ENCODE results near the gene MEGF10.

MEGF10 gene

DNA sequence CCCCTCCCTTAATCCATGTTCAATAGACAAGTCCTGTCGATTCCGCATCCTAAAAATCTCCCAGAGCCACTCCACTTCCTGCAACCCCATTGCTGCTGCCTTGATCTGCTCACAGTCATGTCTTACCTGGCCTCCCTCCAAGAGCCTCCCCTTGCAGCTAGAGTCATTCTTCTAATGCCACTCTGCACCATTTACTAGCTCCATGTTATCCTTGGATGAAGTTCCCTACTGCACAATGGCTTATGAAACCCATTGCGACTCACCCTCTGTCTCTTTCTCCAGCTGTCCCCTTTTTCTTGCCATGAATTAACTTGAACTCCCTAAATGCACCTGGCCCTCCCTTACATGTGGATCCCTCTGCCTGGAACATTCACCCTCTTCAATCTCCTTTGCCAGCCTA lies 39.5 kb downstream of the MEGF10 start:
- DNase-seq, result no peak

DNA sequence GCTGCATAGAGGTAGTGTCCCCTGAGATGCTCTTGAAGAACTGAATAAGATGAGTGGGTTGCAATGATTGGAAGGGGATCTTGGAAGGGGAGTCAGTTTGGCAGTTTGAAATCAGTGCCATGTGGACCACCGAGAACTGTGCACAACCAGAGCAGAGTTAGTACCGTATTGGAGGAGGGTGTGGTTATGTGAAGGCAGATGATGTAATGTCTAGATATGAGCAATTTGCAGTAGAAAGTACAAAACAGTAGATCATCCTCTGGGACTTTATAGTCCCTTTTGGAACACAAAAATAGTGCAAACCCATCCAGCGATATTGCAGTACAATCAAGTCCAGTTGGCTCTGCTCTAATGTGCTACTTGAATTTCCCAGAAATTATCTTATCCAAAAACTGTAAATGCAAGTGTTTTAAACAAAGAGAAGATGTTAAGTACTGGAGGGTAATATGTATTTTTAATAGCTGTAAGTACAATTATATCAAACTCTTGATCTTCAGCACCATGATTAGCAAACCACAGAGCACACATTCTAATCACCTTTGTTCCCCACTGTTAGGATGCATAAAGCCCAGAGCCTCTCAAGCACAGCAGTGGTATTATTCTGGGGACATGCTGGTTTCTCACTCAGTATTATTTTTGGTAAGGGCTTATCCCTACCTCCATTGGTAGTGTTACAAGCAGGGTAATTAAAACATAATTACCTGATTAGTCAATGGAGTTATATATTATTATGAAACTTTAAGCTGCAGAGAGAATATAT lies 41.5 kb downstream of the MEGF10 start:
- DNase-seq, result no peak

DNA sequence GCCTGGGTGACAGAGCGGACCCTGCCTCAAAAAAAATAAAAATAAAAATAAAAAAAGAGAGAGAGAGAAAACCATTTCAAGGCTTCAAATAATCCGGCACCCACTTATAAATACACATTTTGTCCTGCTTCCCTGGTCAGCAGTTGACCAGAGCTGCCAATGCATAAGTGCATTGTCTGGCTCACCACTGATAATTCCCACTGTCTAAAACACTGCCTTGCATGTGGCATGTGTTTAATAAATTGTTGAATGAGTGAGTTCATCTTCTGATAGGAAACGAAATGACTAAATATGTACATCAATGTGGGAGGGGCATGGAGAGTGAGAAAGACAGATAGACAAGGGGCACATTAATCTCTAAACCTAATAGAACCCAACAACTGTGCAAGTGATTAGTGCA lies 42.9 kb downstream of the MEGF10 start:
- no peak for DNase-seq

DNA sequence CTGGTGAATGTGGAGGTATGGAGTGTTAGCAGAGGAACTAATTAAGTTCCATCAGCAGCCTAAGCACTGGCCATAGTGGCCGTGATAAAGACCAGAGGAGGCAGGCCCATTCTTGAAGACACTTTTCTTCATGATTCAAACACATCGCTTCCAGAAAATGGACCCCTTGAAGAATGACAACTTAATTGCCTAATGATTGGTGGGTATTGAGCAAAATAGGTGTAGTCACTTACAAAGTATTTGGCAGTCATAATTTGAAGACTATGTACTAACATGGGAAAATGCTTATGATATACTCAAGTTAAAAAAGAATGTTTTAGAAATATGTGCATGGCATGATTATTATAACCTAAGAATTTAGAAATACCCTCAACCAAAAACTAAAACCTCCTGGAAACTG lies 44.8 kb downstream of the MEGF10 start:
- no peak for DNase-seq

DNA sequence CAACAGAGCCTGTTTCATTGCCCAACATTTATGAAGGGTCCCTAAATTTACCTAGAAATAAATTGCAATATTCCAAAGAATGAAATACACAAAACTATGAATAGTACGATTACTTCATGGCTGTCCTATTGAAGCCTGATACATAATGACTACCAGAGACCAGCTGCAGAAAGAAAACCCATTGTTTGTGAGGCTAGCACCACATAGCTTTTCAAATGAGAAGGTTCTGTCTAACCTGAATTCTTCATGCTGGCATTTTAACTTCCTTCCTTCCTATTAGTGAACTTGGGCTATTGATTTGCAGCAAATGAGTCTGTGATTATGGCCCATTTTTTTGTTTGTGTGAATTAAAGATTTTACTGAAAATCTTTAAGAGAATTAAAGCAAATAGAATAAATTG lies 47.3 kb downstream of the MEGF10 start:
- no peak for DNase-seq

DNA sequence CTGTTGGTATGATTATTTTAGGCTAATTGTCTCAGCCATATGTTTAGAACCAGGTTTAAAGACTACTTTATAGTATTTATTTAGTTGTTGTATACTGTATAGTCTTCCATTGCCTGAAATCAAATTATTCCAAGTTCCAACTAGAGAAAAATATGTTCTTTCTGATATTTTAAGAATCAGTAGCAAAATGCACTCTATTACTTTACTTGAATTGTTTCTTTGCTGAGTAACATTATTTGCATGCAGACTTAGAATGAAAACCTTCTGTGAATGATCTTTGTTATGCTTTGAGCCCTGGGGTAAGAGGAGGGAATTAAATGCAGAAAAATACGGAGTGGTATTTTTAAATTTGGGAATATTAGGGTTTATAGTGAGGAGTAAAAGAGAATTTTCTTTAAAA lies 47.9 kb downstream of the MEGF10 start:
- no peak for DNase-seq

DNA sequence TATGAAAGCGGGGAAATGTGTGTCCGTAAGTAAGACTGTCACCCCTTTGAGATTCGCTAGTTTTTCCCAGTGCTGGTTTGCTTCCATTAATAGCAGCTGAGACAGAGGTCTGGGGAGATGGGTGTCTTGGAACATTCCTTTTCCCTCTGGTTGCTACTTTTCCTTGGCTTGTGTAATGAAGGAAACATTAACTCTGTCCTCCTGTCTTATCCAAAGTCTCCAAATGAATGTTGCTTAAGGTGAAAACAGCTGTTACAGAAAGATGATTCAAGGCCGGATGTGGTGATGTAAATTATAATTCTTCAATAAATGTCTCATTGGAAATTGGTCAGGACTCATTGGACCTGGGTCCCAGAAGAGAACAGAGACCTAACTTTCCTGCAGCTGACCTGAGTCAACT lies 50.0 kb downstream of the MEGF10 start:
- no peak for DNase-seq

DNA sequence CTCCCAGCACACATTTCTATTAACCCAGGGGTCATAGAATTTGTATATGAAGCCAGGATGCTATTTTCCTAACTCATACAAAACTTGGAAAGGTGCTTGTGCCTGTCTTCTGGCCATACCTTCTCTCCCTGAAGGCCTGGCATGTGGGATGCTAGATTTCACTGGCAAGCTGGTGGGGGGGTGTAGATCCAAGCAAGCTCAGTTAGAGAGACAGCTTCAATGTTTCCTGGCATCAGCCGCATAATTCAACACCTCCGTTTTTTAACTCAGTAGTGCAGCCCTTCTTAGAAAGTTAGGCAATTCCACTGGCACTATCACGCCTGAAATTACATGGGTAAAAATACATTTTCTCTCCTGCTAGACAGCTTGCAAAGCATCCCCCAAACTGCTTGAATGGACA lies 51.8 kb downstream of the MEGF10 start:
- DNase-seq, result no peak

DNA sequence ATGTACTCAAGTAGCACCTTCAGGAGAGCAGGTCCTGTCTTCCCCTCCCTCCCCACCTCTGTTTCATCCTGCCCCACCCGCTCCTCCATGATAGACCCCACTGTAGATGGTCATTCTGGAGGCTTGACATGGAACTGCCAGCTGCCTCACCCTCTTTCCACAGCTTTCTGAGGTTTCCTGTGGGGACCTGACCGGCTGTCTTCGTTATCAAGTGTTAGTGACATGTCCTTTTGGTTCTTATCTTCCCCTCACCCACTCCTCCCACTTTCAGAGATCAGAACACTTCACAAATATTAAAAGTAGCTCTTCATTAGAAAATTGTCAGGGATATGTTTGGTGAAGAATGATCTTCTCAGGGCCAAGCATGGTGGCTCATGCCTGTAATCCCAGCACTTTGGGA lies 52.7 kb downstream of the MEGF10 start:
- DNase-seq, result no peak

DNA sequence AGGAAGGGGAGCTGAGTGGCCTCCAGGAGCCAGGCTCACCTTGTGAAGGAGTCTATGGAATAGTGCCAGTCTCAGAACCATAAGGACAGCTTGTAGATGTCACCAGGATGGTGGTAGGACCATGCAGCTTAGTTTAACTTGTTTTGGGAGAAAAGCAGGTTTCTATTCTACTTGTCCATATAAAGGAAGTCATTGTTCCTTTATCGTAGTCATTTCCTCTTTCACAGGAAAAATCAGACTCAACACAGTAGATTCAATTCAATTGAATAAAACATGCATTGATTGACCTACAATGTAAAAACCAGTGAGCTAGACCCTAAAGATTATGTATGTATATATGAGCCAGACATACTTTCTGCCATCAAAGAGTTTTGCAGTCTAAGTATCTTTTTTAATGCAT lies 53.3 kb downstream of the MEGF10 start:
- no peak for DNase-seq

DNA sequence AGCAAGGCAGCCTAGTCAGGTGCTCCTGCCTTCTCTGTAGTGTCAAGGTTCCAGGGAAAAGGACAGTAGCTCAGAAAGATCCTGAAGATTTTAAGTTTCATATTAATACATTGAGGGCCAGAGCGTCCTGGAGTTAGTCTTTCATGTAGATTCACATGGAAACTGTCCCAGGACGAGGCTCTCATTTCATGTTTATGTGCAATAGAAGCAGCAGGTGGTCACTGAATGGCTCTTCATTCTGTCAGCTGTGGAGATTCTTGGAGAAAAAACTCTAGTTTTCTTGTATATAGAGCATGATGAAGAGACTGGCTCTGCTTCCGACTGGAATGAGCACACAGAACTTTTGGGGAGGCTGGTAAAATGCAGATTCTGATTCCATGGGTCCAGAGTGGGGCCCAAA lies 54.3 kb downstream of the MEGF10 start:
- no peak for DNase-seq

DNA sequence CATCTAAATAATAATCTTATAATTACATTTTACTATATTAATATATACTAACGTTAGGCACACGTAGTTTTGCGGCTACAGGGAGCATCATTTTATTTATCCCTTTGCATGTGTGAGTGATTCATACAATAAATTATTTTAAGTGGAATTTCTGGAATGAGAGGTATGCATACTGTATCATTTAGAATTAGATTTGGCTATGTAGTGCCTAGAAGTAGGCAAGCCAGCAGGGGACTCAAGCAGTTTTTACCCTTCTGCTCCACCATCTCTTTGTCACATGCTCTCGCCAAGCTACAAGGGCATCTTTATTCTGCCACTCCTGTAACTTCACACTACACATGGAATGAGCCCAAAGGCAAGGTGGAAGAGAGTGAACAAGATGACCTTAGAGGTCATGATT lies 60.8 kb downstream of the MEGF10 start:
- no peak for DNase-seq

DNA sequence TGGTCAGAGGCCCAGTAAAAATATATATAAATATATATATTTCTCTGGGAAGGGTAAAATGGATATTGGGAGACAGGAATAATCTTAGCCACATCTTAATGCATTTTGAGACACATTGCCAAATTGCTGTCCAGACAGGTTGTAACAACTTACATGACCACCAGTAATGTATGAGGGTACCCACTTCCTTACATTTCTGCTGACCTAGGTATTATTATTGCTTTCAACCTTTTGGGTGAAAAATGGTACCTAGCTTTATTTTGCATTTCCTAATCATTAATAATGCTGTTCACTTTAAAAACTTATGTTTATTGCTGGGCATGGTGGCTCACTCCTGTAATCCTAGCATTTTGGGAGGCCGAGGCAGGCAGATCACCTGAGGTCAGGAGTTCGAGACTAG lies 61.5 kb downstream of the MEGF10 start:
- DNase-seq, result no peak

DNA sequence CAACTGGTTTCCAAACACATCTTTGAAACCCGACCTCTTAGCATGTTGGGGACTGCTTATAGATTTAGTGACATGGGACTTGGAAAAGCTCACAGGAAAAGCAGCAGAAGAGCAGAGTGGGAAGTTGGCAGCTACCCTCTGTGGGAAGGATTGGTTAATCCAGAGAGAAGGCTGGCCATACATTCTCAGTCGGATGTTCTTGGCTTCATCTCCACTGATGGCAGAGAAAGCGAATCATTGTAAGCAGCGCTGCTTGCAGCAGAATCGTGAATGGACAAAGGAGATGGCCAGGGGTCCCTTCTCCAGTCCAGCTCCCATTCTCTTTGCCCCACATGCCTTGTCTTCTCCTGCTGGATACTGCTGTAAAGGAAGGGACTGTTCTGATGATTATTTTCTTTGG lies 62.7 kb downstream of the MEGF10 start:
- DNase-seq, result no peak

DNA sequence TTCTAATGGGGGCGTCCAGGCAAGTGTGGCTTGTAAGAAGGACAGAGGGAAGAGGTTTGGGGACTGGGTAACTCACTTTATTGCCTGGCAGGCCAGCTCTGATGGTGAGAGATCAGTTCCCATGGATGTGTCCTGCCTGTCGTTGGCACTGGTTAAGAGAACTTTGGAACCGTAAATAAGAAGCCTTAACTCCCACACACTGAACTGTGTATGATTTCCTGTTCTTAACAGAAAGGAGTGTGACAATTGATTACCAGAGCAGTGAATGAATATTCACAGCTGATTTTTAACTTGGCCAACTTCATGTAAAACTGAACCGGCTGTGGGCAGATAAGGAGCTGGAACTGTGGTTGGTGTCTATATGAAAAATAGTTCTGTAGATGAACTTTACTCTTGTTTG lies 63.2 kb downstream of the MEGF10 start:
- no peak for DNase-seq

DNA sequence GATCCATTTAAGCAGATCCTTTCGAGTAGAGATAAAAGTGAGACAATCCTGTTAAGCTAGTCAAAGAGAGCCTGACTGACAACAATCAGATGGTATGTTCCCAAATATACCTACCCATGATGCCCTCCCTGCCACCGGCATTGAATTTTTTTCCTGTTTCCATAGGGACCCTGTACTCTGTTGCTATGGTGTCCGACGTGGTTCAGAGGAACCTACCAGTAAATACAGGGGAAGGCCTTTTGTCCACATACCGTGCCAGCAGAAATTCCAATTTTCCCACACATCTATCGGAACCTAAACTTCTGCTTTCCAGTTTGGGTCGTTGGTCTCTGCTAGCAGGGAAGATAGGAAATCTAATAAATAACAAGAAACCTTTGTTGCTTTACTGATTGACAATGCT lies 64.7 kb downstream of the MEGF10 start:
- DNase-seq, result no peak

DNA sequence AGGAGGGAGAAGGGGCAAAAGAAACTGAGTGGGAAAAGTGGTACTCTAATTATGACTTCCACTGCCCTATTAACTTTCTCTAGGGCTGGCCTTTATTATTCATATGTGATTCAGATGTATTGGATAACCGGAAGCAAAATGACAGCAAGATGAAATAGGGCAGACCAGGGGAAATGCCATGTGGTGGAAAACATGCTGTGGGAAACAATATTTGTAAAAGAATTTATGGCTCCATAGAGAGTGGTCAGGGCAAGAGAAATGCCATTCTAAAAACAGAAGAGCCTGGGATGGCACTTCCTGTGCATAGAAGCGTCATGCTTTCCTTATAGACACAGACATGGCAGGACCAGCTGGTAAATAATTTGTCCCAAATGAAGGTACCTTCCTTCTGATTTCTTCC lies 67.7 kb downstream of the MEGF10 start:
- no peak for DNase-seq

DNA sequence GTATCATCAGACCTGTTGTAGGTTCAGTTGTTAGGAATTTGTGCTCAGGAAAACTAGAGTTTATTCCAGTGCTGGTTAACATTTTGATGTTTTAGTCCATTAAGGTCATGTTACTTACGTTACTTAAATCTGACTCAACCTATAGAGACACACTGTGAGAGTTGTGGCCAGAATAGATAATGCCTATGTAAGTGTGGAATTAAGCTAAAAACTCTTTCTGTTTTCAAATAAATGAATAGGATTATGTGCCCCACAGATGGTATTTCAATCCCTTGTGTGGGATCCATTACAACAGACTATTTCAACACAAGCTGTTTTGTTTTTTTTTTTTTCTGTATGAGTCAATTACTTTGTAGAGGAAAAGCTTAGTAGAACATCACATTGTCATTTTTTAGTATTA lies 68.1 kb downstream of the MEGF10 start:
- no peak for DNase-seq

DNA sequence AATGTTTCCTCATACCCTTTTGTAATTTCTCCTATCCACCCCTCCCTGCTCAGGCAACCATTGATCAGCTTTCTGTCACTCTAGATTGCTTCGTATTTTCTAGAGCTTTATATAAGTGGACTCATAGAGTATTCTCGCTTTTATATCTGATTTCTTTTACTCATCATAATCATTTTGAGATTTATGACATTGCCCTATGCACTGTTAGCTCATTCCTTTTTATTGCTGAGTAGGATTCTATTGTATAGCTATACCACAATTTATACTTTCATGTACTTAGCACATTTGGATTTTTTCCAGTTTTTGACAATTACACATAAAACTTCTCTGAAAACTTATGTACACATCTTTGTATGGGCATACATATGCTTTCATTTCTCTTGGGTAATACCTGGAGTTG lies 68.9 kb downstream of the MEGF10 start:
- no peak for DNase-seq

DNA sequence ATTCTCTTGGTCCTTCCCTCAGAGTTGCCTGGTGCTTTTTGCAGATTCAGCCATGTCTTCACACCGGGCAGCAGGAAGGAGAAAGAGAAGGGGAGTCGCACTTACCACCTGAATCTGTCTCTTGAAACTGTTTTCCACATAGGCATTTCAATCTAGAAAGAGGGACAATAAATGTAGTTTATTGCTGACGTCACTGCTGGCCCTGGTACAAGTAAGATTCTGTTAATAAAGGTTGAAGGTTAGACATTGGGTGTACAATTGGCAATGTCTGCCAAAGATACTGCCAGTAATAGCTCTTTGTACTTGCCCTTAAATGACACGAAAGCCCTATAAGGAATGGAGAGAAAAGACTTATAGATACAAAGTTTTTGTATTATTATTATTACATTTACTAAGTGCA lies 72.8 kb downstream of the MEGF10 start:
- no peak for DNase-seq

DNA sequence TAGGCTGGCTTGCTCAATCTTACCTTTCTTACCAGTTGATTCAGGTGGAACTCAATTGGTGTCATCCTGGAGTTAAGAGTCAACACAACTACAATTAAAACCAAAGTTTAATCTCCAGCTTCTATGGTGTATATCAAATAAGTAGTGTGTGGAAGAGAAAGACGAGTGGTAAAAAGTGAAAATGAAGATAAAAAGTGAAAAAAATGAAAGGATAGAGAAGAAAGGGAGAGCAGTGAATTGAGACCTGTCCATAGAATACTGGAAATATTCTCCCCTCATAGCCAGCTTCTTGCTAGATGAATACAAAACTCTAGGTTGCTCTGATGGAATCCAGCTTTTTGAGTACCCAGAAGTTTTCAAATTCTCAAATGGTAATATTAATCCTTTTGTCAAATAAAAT lies 76.4 kb downstream of the MEGF10 start:
- no peak for DNase-seq

DNA sequence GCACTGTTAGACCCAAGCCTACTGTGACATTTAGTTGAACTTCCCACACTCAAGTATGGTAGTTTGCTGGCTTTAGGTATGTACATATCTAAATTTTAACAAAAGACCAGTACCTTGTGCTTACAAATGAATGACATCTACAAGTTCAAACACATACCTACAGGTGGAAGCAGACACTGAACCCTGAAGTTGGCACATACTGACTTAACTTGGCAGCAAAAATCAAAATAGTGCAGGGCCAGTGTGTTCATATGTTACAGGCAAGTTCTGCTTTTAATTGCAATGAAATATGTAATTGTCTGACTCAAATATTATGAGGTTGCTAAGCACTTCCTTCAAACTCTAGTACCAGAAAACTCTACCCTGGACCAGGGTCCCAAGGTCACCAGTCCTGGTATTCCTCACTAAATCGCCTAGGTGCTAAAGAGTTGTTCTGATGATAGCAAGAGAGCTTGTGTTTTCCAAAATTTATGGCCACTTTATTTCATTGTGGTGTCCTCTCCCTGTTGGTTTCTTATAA lies 77.4 kb downstream of the MEGF10 start:
- DNase-seq, result no peak

DNA sequence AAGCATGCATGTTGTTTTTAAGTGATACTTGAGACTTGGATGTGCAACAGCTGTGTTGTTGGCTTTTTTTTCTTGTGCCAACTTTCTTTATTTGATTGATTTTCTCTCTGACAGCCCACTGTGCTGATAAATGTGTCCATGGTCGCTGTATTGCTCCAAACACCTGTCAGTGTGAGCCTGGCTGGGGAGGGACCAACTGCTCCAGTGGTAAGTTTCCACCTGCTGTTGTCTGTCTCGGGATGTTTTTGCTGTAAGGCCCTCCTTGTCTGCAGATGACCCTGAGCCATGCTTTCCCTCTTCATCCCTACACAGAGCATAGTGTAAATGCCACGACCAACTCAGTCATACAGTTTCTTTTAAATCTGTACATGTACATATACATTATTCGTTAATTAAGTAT lies 79.2 kb downstream of the MEGF10 start:
- DNase-seq, result no peak

DNA sequence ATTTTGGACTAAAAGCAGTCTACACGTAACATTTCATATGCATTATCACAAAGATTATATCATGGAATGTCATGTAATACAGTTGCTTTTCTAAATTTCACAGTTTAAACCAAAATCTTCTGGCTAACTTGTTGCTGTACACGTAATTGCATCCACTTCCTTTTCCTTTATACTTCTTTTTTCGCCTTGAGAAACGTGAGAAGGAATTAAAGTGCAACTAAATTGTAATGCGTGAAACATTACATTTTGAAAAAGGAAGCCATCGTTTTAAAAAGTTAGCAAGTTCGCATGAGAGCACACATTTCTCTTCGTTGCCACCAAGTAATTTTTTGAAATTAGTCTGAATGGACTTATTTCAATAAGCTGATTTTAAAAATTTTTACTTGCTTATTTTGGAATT lies 80.0 kb downstream of the MEGF10 start:
- DNase-seq, result no peak

DNA sequence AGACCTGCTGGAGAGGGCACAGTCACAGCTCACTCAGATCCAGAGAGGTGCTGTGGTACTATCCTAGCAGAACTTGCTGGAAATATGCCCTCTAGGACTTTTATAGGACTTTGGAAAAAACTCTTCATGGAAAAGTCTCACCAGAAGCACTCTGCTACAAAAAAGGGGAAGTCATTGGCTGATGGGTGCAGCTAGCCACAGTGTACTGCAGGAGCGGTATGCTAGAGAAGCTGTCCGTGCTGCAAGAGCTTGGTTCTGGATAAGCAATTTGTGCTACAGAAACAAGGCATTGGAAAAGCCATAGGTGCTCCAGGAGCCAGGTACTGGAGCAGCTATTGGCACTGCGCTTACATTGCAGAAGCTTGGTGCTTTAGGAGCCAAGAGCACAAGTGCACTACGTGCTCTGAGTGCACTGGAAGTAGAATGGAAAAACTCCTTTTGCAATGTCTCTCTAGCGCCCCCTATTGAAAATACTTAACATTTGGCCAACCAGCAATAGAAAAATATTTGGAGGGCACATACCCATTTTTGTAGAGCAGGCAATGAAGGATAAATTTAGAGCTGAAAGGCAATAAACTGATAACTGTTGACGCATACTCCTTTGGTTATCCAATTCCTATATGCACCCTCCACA lies 83.4 kb downstream of the MEGF10 start:
- DNase-seq, result no peak

Data from activated CD4-positive, alpha-beta T cell treated with anti-CD3 and anti-CD28 coated beads for 4 hours (primary cell).